ENCODE measurements around the gene MRPL11. TPM values are rescaled to one million over a fixed set of nuclear protein-coding genes. Genes with fewer than 3 reads are reported as not detected.

MRPL11 gene
- total RNA-seq (2014; rRNA removed; shearing (Covaris generic)), result 66.8 and 90.4 TPM in 2 replicates
- polyA plus RNA-seq (2014; cell fraction: nucleus; rRNA removed), result 155 and 177 TPM in 2 replicates

GRCh38 chr11:66438504-66439466, at the start of gene MRPL11:
Gene MRPL11, minus strand, starts transcription at chr11:66438848. Its CDS starts 94 bp downstream, at chr11:66438754.
- peak; percentile 88 for DNase-seq (ENCODE audit: extremely low read depth, low read depth)

- DNase-seq (ENCODE audit: extremely low read depth, low read depth), result no peak
Observed at GRCh38 chr11:66484806-66485380, 46.2 kb upstream of the MRPL11 start.

- peak; percentile 91 for DNase-seq (ENCODE audit: extremely low read depth, low read depth)
Observed at GRCh38 chr11:66480117-66480938, 41.7 kb upstream of the MRPL11 start, which contains the start of gene DPP3. Gene DPP3, plus strand, starts transcription at chr11:66480434. Its CDS starts 1,767 bp downstream, at chr11:66482201.

- no peak for DNase-seq (ENCODE audit: extremely low read depth, low read depth)
Observed at GRCh38 chr11:66479394-66480116, 40.9 kb upstream of the MRPL11 start.

- DNase-seq (ENCODE audit: extremely low read depth, low read depth), result no peak
Observed at GRCh38 chr11:66478729-66479393, 40.2 kb upstream of the MRPL11 start.

GRCh38 chr11:66477263-66478201, 38.9 kb upstream of the MRPL11 start:
- DNase-seq (ENCODE audit: extremely low read depth, low read depth), result no peak

GRCh38 chr11:66476841-66477251, 38.2 kb upstream of the MRPL11 start:
- no peak for DNase-seq (ENCODE audit: extremely low read depth, low read depth)

DNA sequence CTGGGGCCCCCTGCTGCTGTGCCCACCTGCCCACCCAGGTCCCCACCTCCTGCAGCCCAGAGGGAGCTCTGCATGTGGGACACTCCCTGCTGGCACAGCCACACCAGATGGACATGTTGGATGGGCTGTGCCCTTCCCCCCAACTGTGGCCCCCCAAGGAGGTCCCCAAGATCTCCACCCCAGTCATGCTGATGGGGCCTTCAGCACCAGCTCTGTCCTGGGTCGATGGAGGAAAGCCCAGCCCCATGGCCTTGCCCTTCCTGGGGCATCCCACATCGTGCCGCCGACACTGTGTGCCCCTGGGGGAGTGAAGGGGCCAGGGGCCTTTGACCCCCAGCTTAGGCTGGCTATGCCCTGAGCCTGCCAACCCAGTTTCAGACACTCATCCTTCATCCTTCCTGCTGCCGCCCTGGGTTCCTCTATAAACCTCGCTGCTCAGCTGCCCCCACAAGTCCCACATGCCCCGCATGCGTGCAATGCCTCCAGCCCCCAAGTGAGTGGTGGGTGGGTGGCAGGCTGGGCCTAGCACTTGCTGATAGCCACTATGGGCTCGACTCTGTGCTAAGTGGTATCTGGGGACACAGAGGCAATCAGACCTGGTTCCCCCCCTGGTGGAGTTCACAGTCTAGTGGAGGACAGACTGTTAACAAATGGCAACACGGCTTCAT, 37.7 kb upstream of the MRPL11 start:
- no peak for DNase-seq (ENCODE audit: extremely low read depth, low read depth)

DNA sequence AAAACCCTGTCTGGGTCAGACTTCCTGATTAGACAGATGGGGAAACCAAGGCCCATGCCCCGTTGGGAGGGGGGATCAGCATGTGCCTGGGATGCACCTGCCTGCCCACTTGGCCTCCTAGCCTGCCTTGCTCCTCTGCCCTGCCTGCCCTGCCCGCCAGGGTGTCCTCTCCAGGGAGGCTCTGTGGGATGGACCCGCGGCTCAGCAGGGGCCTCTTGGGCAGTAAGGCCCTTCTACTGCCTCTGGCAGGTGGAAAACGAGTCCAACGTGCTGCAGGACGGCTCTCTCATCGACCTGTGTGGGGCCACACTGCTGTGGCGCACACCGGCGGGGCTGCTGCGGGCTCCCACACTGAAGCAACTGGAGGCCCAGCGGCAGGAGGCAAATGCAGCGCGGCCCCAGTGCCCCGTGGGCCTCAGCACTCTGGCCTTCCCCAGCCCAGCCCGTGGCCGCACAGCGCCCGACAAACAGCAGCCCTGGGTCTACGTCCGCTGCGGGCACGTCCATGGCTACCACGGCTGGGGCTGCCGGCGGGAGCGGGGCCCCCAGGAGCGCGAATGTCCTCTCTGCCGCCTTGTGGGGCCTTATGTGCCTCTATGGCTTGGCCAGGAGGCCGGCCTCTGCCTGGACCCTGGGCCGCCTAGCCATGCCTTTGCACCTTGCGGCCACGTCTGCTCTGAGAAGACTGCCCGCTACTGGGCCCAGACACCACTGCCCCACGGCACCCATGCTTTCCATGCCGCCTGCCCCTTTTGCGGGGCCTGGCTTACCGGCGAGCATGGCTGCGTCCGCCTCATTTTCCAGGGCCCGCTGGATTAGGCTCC, 36.9 kb upstream of the MRPL11 start:
- DNase-seq (ENCODE audit: extremely low read depth, low read depth), result no peak

GRCh38 chr11:66473608-66474515, 35.2 kb upstream of the MRPL11 start:
- no peak for DNase-seq (ENCODE audit: extremely low read depth, low read depth)

- DNase-seq (ENCODE audit: extremely low read depth, low read depth), result no peak
Observed at GRCh38 chr11:66473167-66473566, 34.5 kb upstream of the MRPL11 start.

DNA sequence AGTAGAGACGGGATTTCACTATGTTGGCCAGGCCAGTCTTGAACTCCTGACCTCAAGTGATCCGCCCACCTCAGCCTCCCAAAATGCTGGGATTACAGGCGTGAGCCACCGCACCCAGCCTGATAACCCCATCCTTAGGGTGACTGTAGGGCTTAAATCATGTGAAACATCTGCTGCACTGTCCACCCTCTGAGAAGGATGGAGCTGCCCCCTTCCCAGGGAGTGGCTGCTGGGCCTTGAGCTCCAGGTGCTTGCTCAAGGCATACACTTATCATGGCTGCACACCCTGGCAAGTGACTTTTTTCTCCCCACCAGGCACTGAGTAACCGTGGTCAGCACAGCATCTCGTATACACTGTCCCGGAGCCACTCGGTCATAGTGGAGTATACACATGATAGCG, 33.4 kb upstream of the MRPL11 start:
- no peak for DNase-seq (ENCODE audit: extremely low read depth, low read depth)

DNA sequence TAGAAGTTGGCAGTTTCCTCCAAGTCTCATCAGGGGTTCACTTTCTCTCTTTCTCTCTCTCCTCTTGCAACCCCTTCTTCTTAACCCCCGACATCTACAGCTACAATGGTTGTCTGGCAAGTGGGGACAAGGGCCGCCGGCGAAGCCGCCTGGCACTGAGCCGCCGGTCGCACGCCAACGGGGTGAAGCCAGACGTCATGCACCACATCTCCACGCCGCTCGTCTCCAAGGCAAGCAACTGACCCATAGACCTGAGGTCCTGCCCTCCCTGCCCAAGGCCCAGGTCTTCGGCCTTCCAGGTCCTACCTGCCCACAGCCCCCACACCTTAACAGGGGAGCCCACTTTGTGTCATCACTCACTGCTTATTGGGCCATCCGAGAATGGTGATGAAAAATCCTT, 32.5 kb upstream of the MRPL11 start:
- no peak for DNase-seq (ENCODE audit: extremely low read depth, low read depth)

DNA sequence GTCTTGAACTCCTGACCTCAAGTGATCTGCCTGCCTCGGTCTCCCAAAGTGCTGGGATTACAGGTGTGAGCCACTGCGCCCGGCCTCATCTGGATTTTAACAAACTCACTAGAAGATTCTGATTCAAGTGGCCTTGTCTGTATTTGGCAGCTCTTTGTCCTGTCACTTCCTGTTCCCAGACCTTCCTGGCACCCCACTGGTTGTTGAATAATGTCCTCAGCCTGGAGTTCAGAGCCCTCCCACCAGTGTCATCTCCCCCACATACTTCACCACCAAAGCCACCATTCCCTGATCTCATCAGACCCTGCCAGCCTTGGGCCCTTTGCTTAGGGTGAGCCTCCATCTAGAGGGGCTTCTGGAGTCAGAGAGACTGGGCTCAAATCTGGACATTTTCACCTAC, 31.4 kb upstream of the MRPL11 start:
- no peak for DNase-seq (ENCODE audit: extremely low read depth, low read depth)

DNA sequence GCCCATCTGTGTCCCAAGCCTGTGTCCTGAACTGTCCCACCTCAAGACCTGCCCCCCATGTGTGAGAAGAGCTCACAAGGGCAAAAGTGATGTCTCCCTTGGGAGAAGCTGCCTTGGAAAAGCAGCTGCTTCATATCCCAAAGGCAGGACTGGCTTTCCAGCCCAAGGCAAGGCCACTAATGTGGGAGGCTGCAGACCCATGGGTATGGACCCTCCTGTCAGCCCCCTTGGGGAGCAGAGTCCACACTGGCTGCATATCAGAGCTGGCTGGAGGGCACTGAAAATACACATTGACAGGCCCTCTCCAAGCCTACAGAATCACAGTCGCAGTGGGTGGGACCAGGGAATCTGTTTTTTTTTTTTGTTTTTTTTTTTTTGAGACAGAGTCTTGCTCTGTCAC, 30.8 kb upstream of the MRPL11 start:
- DNase-seq (ENCODE audit: extremely low read depth, low read depth), result no peak

DNA sequence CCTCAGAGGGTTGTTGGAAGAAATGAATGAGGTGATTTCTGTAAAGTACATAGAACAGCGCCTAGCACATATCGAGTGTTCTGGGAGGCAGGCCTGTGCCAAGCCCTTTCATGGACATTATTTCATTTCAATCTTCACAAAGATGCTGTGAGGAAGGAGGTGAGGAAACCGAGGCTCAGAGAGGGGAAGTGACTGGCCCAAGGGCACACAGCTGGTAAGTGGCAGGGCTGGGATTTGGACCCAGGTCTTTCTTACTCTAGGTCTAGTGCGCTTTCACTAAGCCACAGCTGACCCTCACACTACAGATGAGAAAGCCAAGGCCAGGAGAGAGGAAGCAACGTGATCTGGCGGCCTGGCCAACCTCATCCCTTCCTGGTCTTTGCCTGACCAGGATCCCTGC, 30.0 kb upstream of the MRPL11 start:
- DNase-seq (ENCODE audit: extremely low read depth, low read depth), result no peak
